ENCODE data around the gene TBRG4. TPM values are rescaled to one million over a fixed set of nuclear protein-coding genes. Genes with fewer than 3 reads are reported as not detected.
"Not testable (repeated sequence)": the region's sequence is repeated elsewhere in the genome, so short reads cannot be mapped to it uniquely, and the experiment has no call there.

Gene TBRG4
- polyA plus RNA-seq, 4 donors = 31.7 to 63.4 (median 49.3) TPM

GRCh38 chr7:45118889-45119331, 7.4 kb upstream of the TBRG4 start:
- DNase-seq (ENCODE audit: low read depth in 4 of 4, low spot score in 3 of 4) = no peak

DNA sequence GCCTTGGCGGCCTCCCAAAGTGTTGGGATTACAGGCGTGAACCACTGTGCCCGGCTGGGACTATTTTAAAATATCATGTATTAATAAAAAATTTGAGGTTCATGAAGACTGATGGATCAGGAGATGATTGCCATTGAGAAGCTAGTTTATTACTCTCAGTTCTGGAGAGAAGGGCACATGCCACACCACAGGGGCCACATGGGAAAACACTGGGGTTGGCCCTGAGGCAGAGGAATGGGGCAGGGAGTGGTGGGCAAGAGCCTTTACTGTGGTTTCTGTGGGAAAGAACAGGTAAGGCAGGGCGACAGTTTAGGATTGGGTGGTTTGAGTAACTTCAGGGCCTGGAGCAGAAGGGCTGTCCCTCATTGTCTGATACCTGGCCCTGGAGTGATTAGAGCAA, 6.8 kb upstream of the TBRG4 start:
- DNase-seq (ENCODE audit: low read depth in 4 of 4, low spot score in 3 of 4) = no peak

DNA sequence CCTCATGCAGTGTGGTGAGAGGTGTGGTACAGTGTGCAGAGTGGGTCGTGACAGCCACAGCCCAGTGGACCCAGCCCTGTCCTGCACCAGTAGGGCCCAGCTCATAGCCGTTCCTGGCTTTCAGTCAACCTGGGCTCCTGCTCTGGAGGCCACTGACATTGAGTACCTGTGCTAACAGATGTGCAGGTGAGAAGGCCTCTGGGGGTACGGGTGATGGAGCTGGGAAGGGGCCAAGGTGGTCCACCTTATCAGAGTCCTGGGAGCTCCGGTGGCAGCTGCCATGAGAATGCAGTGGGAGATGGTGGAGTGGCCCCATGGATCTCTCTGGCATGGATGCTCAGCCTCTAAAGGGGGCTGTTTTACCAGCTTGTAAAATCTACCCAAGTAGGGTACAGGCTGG, 6.1 kb upstream of the TBRG4 start:
- no peak for DNase-seq (ENCODE audit: low read depth in 4 of 4, low spot score in 3 of 4)

GRCh38 chr7:45116048-45116447, 4.6 kb upstream of the TBRG4 start:
- DNase-seq (ENCODE audit: low read depth in 4 of 4, low spot score in 3 of 4) = no peak

GRCh38 chr7:45114926-45115325, 3.4 kb upstream of the TBRG4 start:
- no peak for DNase-seq (ENCODE audit: low read depth in 4 of 4, low spot score in 3 of 4)

DNA sequence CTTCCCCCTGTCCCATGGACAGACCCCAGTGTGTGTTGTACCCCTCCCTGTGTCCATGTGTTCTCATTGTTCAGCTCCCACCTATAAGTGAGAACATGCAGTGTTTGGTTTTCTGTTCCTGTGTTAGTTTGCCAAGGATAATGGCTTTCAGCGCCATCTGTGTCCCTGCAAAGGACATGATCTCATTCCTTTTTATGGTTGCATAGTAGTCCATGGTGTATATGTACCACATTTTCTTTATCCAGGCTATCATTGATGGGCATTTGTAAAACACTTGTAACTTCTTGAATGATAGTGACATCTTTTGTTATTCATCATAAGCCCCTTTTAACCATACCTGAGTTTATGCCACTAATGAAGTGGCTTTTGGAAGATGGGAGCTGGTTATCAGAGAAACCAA, 2.8 kb upstream of the TBRG4 start:
- DNase-seq (ENCODE audit: low read depth in 4 of 4, low spot score in 3 of 4) = not testable (repeated sequence)

GRCh38 chr7:45112648-45113047, 1.2 kb upstream of the TBRG4 start:
- no peak for DNase-seq (ENCODE audit: low read depth in 4 of 4, low spot score in 3 of 4)

DNA sequence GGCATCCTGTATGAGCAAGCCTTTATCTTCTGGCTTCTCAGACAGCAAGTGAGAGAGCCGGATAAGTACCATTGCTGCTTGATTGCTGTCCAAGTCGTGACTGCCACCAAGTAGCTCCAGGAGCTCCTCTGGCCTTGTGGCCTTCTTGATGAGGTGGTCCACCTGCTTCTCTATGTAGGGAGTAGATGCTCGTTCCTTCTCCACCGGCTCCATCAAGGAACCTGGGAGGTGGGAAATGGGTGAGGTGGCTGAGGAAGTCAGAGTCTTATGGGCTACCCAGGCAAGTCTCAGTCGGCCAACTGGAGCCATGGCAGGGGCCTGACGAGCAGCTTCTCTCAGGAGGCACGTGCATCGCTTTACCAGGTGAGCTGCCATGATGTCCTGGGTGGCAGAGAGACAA, 2.6 kb downstream of the TBRG4 start:
- no peak for DNase-seq (ENCODE audit: low read depth in 4 of 4, low spot score in 3 of 4)

DNA sequence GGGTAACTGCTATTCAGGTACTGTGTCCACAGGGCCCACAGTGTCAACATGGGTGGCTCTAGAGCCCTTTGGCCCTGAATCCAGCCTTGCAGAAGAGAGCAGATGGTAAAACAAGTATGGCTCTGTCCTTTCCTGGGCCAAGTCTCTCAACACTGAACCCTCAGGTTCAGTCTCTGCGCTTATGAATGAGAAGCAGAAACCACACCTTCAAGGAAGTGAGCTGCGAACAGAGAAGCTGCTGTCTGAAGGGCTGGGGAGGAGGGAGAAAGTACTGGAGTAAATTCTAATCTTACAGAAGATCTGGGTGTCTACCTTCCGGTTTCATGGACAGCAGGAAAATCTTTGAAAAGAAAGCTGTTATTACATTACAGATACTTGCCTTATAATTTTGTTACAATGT, 4.1 kb downstream of the TBRG4 start:
- no peak for DNase-seq (ENCODE audit: low read depth in 4 of 4, low spot score in 3 of 4)

DNA sequence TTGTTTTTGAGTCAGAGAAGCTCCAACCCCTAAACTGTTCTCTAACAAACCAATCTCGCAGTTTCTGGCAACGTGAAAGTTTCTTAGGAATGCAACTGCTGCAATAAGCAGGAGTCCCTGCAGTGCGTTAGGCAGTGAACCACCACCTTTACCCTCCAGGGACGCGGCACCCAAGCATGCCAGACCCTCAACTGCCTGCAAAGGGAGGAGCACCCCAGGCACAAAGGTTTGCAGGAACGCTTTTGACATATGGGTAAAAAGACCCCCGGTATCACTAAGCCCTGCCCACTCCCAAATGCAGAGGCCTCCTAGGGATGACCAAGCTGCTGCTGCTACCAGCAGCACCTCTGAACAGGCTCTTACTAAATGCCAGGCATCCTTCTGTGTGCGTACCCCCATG, 4.7 kb downstream of the TBRG4 start:
- DNase-seq (ENCODE audit: low read depth in 4 of 4, low spot score in 3 of 4) = no peak

DNA sequence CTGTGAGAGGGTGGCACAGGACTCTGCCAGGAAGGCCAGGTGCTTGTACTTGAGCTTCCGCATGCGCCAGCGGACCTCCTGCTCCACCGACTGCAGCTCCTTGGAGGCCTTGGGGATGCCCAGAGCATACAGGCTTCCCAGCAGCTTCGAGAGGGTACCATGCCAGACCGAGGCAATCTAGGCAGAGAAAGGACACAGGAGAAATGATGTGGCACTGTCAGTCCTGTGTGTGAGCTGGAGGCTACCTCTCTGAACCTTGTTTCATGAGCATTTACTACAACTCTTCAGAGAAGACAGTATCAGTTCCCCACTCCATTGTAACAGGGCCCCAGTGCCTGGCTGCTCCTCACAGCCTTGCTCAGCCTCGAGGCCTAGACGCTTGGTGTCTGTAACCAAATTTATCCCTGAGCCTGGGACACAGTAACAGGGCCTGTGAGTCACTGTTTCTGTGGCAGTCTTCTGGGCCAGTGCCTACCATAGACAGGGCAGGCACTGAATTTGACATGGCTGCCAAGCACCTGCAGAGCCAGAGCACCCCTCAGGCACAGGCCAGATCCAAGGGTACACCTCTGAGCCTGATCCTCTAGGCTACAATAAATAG, 5.8 kb downstream of the TBRG4 start:
- DNase-seq (ENCODE audit: low read depth in 4 of 4, low spot score in 3 of 4) = no peak

DNA sequence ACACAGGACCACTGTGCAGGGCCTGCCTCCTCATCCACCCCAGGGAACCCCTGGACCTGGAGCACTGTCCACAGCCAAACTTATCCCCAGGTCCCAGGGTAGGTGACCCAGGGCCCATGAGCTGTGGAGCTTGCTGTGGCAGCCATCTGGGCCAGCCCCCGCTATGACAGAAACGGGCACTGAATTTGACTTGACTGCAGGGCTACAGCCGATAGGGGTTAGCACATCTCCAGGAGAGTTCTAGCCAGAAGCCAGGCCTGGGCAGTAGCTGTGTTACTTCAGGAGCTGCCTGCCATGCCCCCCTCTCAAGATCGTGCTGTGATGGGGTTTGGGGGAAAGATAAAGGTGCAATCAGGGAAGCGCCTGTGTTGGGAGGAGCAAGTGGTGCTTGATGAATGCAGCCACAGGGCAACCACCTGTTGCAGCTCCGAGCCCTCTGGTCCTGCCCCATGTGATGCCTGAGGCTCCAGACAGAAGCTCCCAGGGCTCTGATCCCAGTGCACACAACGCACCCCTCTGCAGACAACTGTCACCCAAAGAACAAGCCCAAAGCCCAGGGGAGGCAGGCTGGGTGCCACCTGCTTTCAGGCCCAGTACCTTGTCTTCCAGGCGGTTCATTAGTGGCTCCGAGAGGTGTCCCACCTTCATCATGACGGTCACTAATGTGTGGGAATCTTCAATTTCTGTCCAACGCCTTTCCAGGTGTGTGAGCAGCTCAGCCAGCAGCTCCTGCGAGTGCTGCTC, 6.5 kb downstream of the TBRG4 start:
- DNase-seq (ENCODE audit: low read depth in 4 of 4, low spot score in 3 of 4) = no peak

DNA sequence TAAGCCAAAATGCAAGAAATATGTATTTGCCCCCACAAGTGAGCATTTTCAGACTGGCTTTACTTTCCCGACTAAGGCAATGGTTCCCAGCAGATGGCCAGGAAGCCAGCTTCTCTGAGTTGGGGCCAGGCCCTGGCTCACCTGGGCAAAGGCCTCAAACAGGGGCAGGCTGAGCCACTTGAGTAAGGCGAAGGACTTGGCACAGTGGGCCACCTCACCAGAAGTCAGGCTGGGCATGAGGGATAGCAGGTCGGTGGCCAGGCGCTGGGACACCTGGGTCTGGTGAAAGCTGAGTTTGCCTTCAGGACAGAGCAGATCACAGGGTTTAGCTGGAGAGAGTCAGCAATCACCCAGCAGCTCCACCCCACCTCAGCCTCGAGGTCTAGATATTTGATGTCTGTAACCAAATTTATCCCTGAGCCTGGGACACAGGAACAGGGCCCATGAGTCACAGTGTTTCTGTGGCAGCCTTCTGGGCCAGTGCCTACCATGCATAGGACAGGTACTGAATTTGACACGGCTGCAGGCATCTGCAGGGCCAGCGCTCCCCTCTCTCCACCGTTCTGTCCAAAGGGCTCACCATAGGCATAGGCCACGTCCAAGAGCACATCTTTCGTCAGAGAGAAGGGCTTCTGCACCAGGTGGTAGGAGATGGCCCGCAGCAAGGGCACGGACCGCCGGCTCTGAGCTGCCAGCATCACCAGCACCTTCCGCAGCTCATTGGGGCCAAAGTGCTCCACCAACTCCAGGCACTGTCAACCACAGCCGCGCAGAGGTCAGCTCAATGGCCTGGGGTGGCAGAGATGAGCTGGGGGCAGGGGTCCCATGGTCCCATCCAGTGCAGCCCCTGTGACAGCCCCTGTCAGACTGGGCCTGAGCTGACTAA, 7.3 kb downstream of the TBRG4 start:
- no peak for DNase-seq (ENCODE audit: low read depth in 4 of 4, low spot score in 3 of 4)

GRCh38 chr7:45102785-45103712, 8.4 kb downstream of the TBRG4 start:
- DNase-seq (ENCODE audit: low read depth in 4 of 4, low spot score in 3 of 4) = no peak

GRCh38 chr7:45101748-45102147, 9.7 kb downstream of the TBRG4 start:
- DNase-seq (ENCODE audit: low read depth in 4 of 4, low spot score in 3 of 4) = no peak

DNA sequence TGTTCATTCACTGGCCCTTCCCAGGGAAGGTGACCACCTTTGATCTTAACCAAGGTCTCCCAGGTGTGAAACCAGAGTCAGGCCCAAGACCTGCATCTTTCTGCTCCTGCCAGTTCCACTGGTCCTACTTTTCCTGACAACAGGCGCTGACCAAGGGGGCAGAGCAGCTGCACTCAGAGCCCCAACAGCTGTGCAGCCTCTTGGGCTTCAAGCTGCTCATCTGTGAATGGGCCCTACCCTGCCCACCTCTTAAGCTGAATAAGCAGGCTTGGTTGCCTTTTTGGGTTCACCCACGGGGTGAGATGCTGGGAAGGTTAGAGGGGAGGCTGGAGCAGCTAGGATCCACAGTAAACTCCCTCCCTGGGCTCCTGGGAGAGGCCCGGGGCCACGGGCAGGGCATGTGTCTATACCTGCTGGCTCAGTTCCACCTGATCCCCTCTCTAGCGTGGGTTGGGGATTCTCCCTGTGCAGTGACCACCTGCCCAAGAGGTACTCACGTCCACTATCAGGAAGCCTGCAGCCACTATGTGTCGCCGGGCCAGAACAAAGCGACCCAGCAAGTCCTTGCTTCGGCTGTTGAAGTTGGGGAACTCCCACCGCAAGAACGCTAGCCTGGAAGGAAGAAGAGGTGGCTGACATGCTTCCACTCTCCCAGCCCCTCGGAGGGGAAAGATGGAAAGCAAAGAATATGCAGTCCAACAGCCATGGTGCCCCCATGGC, 10.6 kb downstream of the TBRG4 start:
- DNase-seq (ENCODE audit: low read depth in 4 of 4, low spot score in 3 of 4) = no peak

DNA sequence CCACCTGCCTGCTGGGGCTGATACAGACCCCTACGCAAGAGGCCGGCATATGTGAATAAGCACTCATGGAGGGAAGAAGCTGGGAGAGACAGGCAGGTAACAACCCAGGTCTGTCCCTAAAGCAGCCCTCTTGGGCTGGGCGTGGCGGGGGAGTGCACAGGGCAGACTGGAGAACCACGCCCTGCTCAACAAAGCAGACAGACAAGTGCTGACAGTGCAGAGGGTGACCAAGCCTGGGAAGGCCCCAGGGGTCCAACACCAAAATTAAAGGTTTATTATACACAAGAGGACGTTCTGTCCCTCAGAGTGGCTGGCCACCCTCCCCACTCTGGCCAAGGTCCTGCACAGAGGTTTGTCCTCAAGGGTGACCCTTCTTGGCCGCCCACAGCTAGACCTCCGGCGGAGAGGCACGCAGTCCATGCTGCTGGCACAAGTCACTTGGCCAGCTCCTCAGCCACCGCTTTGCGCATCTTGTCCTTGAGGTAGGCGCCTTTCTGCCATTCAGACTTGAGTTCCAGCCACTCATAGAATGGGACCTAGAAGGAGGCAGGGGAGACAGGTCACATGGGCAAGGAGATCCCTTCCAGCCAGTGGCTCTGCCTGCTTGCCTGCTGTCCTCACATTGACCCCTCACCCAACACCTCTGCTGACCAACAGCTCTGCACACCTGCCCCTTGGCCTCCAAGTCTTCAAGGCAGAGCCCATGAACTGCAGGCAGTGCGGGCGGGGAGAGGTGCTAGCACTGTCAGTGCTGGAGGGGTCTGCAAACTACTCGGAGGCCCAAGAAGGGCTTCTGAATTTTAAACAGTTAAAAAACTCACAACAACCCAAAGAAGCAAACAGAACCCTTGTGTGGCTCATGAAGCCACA, 11.4 kb downstream of the TBRG4 start:
- no peak for DNase-seq (ENCODE audit: low read depth in 4 of 4, low spot score in 3 of 4)

- no peak for DNase-seq (ENCODE audit: low read depth in 4 of 4, low spot score in 3 of 4)
These were observed 12.3 kb downstream of the TBRG4 start for GRCh38 chr7:45098983-45099839.
